ENCODE measurements around the gene GRID2.
A peak's percentile ranks its signal among the peaks of the same experiment; 100 is the strongest.

GRID2 gene

GRCh38 chr4:92825791-92826190 is 522.0 kb downstream of the GRID2 start:
- Histone ChIP-seq H3K36me3 (ENCODE audit: insufficient read depth, low read length) (no peaks in the 10 kb centered on the region), H3K4me1 (ENCODE audit: insufficient read depth, low read length) (no peaks in the 10 kb centered on the region), H3K9ac (ENCODE audit: low read depth, low read length) (no peak overlapping the region), H3K27me3 (ENCODE audit: insufficient read depth, low read length) (no peaks in the 10 kb centered on the region), H3K4me3 (ENCODE audit: low read length) (no peak overlapping the region), H3K27ac (ENCODE audit: low read depth, low read length) (no peak overlapping the region), H3K9me3 (ENCODE audit: insufficient read depth, low read depth, low read length) (no peaks in the 10 kb centered on the region)

GRCh38 chr4:92830771-92831170 is 527.0 kb downstream of the GRID2 start:
- H3K27ac ChIP-seq (ENCODE audit: low read depth, low read length), result no peak overlapping the region
- no peaks in the 10 kb centered on the region for H3K27me3 ChIP-seq (ENCODE audit: insufficient read depth, low read length)
- no peak overlapping the region for H3K4me3 ChIP-seq (ENCODE audit: low read length)
- no peaks in the 10 kb centered on the region for H3K9me3 ChIP-seq (ENCODE audit: insufficient read depth, low read depth, low read length)
- no peak overlapping the region for H3K9ac ChIP-seq (ENCODE audit: low read depth, low read length)
- H3K4me1 ChIP-seq (ENCODE audit: insufficient read depth, low read length), result no peaks in the 10 kb centered on the region
- no peaks in the 10 kb centered on the region for H3K36me3 ChIP-seq (ENCODE audit: insufficient read depth, low read length)

- Histone ChIP-seq H3K4me3 (ENCODE audit: low read length) (no peak overlapping the region), H3K4me1 (ENCODE audit: insufficient read depth, low read length) (no peaks in the 10 kb centered on the region; the same call in 1 of the 2 replicates), H3K27me3 (ENCODE audit: insufficient read depth, low read length) (no peaks in the 10 kb centered on the region), H3K27ac (ENCODE audit: low read depth, low read length) (no peak overlapping the region), H3K9ac (ENCODE audit: low read depth, low read length) (no peak overlapping the region), H3K36me3 (ENCODE audit: insufficient read depth, low read length) (no peaks in the 10 kb centered on the region), H3K9me3 (ENCODE audit: insufficient read depth, low read depth, low read length) (no peaks in the 10 kb centered on the region)
These were observed 537.1 kb downstream of the GRID2 start for GRCh38 chr4:92840880-92841279.

- H3K9me3 ChIP-seq (ENCODE audit: insufficient read depth, low read depth, low read length), result no peaks in the 10 kb centered on the region
- no peak overlapping the region for H3K9ac ChIP-seq (ENCODE audit: low read depth, low read length)
- peaks cover 14% of the 10 kb centered on the region for H3K4me1 ChIP-seq (ENCODE audit: insufficient read depth, low read length)
- H3K27me3 ChIP-seq (ENCODE audit: insufficient read depth, low read length), result no peaks in the 10 kb centered on the region
- H3K4me3 ChIP-seq (ENCODE audit: low read length), result no peak overlapping the region
- WGBS, result 100% methylated on average over 3 of the region's 4 CpGs
- no peaks in the 10 kb centered on the region for H3K36me3 ChIP-seq (ENCODE audit: insufficient read depth, low read length)
- H3K27ac ChIP-seq (ENCODE audit: low read depth, low read length), result no peak overlapping the region
These were observed 540.0 kb downstream of the GRID2 start for GRCh38 chr4:92843784-92844183.

- H3K36me3 ChIP-seq (ENCODE audit: insufficient read depth, low read length), result no peaks in the 10 kb centered on the region
- no peaks in the 10 kb centered on the region for H3K9me3 ChIP-seq (ENCODE audit: insufficient read depth, low read depth, low read length)
- H3K27ac ChIP-seq (ENCODE audit: low read depth, low read length), result 0 out of 2 replicates have a peak overlapping the region, but pooled peaks have one; percentile 4
- no peak overlapping the region; the same call in 1 of the 2 replicates for H3K9ac ChIP-seq (ENCODE audit: low read depth, low read length)
- H3K27me3 ChIP-seq (ENCODE audit: insufficient read depth, low read length), result no peaks in the 10 kb centered on the region
- peaks cover 17% of the 10 kb centered on the region for H3K4me1 ChIP-seq (ENCODE audit: insufficient read depth, low read length)
- no peak overlapping the region for H3K4me3 ChIP-seq (ENCODE audit: low read length)
These were observed 543.3 kb downstream of the GRID2 start for GRCh38 chr4:92847026-92847425.

GRCh38 chr4:92862509-92862908 is 558.7 kb downstream of the GRID2 start:
- H3K27me3 ChIP-seq (ENCODE audit: insufficient read depth, low read length), result no peaks in the 10 kb centered on the region
- H3K4me1 ChIP-seq (ENCODE audit: insufficient read depth, low read length), result no peaks in the 10 kb centered on the region

GRCh38 chr4:92864096-92864495 is 560.3 kb downstream of the GRID2 start:
- 100% methylated on average over 1 of the region's 1 CpG for WGBS

More at GRCh38 chr4:92862509-92862908, 558.7 kb downstream of the GRID2 start:
- peaks cover 3% of the 10 kb centered on the region; the same call in 1 of the 2 replicates for H3K36me3 ChIP-seq (ENCODE audit: insufficient read depth, low read length)
- no peaks in the 10 kb centered on the region for H3K9me3 ChIP-seq (ENCODE audit: insufficient read depth, low read depth, low read length)
- H3K9ac ChIP-seq (ENCODE audit: low read depth, low read length), result no peak overlapping the region
- H3K4me3 ChIP-seq (ENCODE audit: low read length), result no peak overlapping the region
- no peak overlapping the region for H3K27ac ChIP-seq (ENCODE audit: low read depth, low read length)

GRCh38 chr4:92872604-92873003 is 568.8 kb downstream of the GRID2 start:
- no peaks in the 10 kb centered on the region for H3K27me3 ChIP-seq (ENCODE audit: insufficient read depth, low read length)
- WGBS, result 100% methylated on average over 1 of the region's 1 CpG
- H3K9me3 ChIP-seq (ENCODE audit: insufficient read depth, low read depth, low read length), result no peaks in the 10 kb centered on the region
- no peaks in the 10 kb centered on the region for H3K36me3 ChIP-seq (ENCODE audit: insufficient read depth, low read length)
- no peak overlapping the region for H3K27ac ChIP-seq (ENCODE audit: low read depth, low read length)
- H3K4me1 ChIP-seq (ENCODE audit: insufficient read depth, low read length), result no peaks in the 10 kb centered on the region
- H3K4me3 ChIP-seq (ENCODE audit: low read length), result no peak overlapping the region
- H3K9ac ChIP-seq (ENCODE audit: low read depth, low read length), result no peak overlapping the region

More at GRCh38 chr4:92864096-92864495, 560.3 kb downstream of the GRID2 start:
- Histone ChIP-seq H3K9me3 (ENCODE audit: insufficient read depth, low read depth, low read length) (no peaks in the 10 kb centered on the region), H3K36me3 (ENCODE audit: insufficient read depth, low read length) (peaks cover 3% of the 10 kb centered on the region; the same call in 1 of the 2 replicates), H3K4me3 (ENCODE audit: low read length) (no peak overlapping the region), H3K27ac (ENCODE audit: low read depth, low read length) (no peak overlapping the region), H3K9ac (ENCODE audit: low read depth, low read length) (no peak overlapping the region), H3K4me1 (ENCODE audit: insufficient read depth, low read length) (no peaks in the 10 kb centered on the region), H3K27me3 (ENCODE audit: insufficient read depth, low read length) (no peaks in the 10 kb centered on the region)

GRCh38 chr4:92885632-92886031 is 581.9 kb downstream of the GRID2 start:
- Histone ChIP-seq H3K27ac (ENCODE audit: low read depth, low read length) (no peak overlapping the region), H3K36me3 (ENCODE audit: insufficient read depth, low read length) (no peaks in the 10 kb centered on the region), H3K27me3 (ENCODE audit: insufficient read depth, low read length) (no peaks in the 10 kb centered on the region), H3K9ac (ENCODE audit: low read depth, low read length) (no peak overlapping the region), H3K4me3 (ENCODE audit: low read length) (no peak overlapping the region), H3K4me1 (ENCODE audit: insufficient read depth, low read length) (peaks cover 6% of the 10 kb centered on the region; the same call in 1 of the 2 replicates), H3K9me3 (ENCODE audit: insufficient read depth, low read depth, low read length) (no peaks in the 10 kb centered on the region)
- 83% methylated on average over 1 of the region's 1 CpG for WGBS

- H3K4me3 ChIP-seq (ENCODE audit: low read length), result no peak overlapping the region
- H3K36me3 ChIP-seq (ENCODE audit: insufficient read depth, low read length), result 0 out of 2 replicates have a peak, but pooled peaks cover 2% of the 10 kb centered on the region
- H3K27me3 ChIP-seq (ENCODE audit: insufficient read depth, low read length), result no peaks in the 10 kb centered on the region
- no peak overlapping the region for H3K9ac ChIP-seq (ENCODE audit: low read depth, low read length)
- no peaks in the 10 kb centered on the region for H3K4me1 ChIP-seq (ENCODE audit: insufficient read depth, low read length)
- no peak overlapping the region for H3K27ac ChIP-seq (ENCODE audit: low read depth, low read length)
- H3K9me3 ChIP-seq (ENCODE audit: insufficient read depth, low read depth, low read length), result no peaks in the 10 kb centered on the region
- WGBS, result 100% methylated on average over 2 of the region's 2 CpGs
These were observed 648.7 kb downstream of the GRID2 start for GRCh38 chr4:92952426-92952825.

GRCh38 chr4:92952897-92953296 is 649.1 kb downstream of the GRID2 start:
- Histone ChIP-seq H3K9me3 (ENCODE audit: insufficient read depth, low read depth, low read length) (no peaks in the 10 kb centered on the region), H3K27me3 (ENCODE audit: insufficient read depth, low read length) (no peaks in the 10 kb centered on the region), H3K4me3 (ENCODE audit: low read length) (no peak overlapping the region), H3K4me1 (ENCODE audit: insufficient read depth, low read length) (no peaks in the 10 kb centered on the region), H3K36me3 (ENCODE audit: insufficient read depth, low read length) (0 out of 2 replicates have a peak, but pooled peaks cover 2% of the 10 kb centered on the region), H3K9ac (ENCODE audit: low read depth, low read length) (no peak overlapping the region), H3K27ac (ENCODE audit: low read depth, low read length) (no peak overlapping the region)
- 94% methylated on average over 2 of the region's 3 CpGs for WGBS

- no peaks in the 10 kb centered on the region for H3K4me1 ChIP-seq (ENCODE audit: insufficient read depth, low read length)
- H3K9ac ChIP-seq (ENCODE audit: low read depth, low read length), result no peak overlapping the region
- WGBS, result 95% methylated on average over 2 of the region's 3 CpGs
- no peak overlapping the region for H3K27ac ChIP-seq (ENCODE audit: low read depth, low read length)
- 0 out of 2 replicates have a peak, but pooled peaks cover 2% of the 10 kb centered on the region for H3K36me3 ChIP-seq (ENCODE audit: insufficient read depth, low read length)
- no peaks in the 10 kb centered on the region for H3K27me3 ChIP-seq (ENCODE audit: insufficient read depth, low read length)
- H3K4me3 ChIP-seq (ENCODE audit: low read length), result no peak overlapping the region
- no peaks in the 10 kb centered on the region for H3K9me3 ChIP-seq (ENCODE audit: insufficient read depth, low read depth, low read length)
These were observed 649.7 kb downstream of the GRID2 start for GRCh38 chr4:92953462-92953861.
